HepG2 (cell line): Measurements from ENCODE around the gene NMNAT1. TPM values are rescaled to one million over a fixed set of nuclear protein-coding genes. Genes with fewer than 3 reads are reported as not detected.

Experiments used
- ATAC-seq: fragments of 200-7000 bp; cut with Tn5 transposase; 3 replicates; pipeline ENCODE4 v1.9.1; 2020; ENCODE audit warnings: mild to moderate bottlenecking, moderate library complexity
- BruUV-seq: library from RNA; stranded (reverse); fragments of 400-500 nt; replicated peaks from 2 replicates; lab custom pipeline; 2021; lab: Mats Ljungman, UMichigan
- CTCF ChIA-PET: fragments of 300-600 bp; formaldehyde crosslinking; extraction: SDS; loops from one replicate; lab custom pipeline; 2021; ENCODE audit warnings: low total read pairs, inconsistent platforms, low intra/inter-chr PET ratio; lab: Yijun Ruan, JAX
- POLR2A ChIA-PET: fragments of 350-600 bp; sonication (Branson Sonifier 250); formaldehyde crosslinking; loops from one replicate; lab custom pipeline; 2020; ENCODE audit warnings: antibody characterized with exemption, inconsistent platforms; lab: Yijun Ruan, JAX
- DNase-seq: peaks from one replicate; pipeline ENCODE4 v3.0.0-alpha.2; 2015; ENCODE audit warnings: low spot score
- FAIRE-seq: peaks from 3 replicates; lab custom pipeline; 2011; peaks lifted over from hg19 to GRCh38; lab: Jason Lieb, UNC
- H2AFZ ChIP-seq: one replicate; pipeline ENCODE4 v1.6.1; 2011; ENCODE audit warnings: low read length, inconsistent platforms
- H3K27ac ChIP-seq: fragments of 300-600 bp; 3 replicates; pipeline ENCODE4 v1.8.0; 2011; ENCODE audit warnings: mixed run types, mild to moderate bottlenecking, mixed read lengths, low read length, inconsistent platforms; ENCODE audit not compliant: insufficient read depth; ENCODE audit errors: extremely low read length
- H3K27me3 ChIP-seq, 2 experiments: fragments of 200-600 bp in 1 of 2; 2 replicates in 1 of 2; 3 replicates in 1 of 2; pipeline versions ENCODE4 v1.6.0 to v1.8.0; 2011; ENCODE audit warnings: low read length in 2 of 2, mild to moderate bottlenecking in 2 of 2, moderate library complexity in 2 of 2, inconsistent platforms in 1 of 2; ENCODE audit not compliant: insufficient read depth in 2 of 2, control insufficient read depth in 1 of 2
- H3K36me3 ChIP-seq, 2 experiments: fragments of 200-600 bp in 1 of 2; replicated peaks in 1 of 2; 2 replicates in 1 of 2; 3 replicates in 1 of 2; pipeline versions ENCODE4 v1.5.1 to v1.8.0; 2011; ENCODE audit warnings: low read length in 2 of 2, inconsistent platforms in 1 of 2; ENCODE audit not compliant: insufficient read depth in 2 of 2, control insufficient read depth in 1 of 2
- H3K4me1 ChIP-seq: 2 replicates; pipeline ENCODE4 v1.5.1; 2012; ENCODE audit warnings: low read length, inconsistent platforms; ENCODE audit not compliant: insufficient read depth
- H3K4me2 ChIP-seq: 2 replicates; pipeline ENCODE4 v1.6.0; 2011; ENCODE audit warnings: low read depth, low read length, inconsistent platforms
- H3K4me3 ChIP-seq, 3 experiments: fragments of 200-600 bp in 1 of 3; sonication (generic), shearing (Covaris generic) in 1 of 3; replicated peaks in 1 of 3; 2 replicates each; pipeline ENCODE4 v1.5.1; 2011 to 2016; ENCODE audit warnings: low read length in 3 of 3, inconsistent platforms in 2 of 3, low read depth in 2 of 3, mild to moderate bottlenecking in 2 of 3, control low read depth in 1 of 3, mixed read lengths in 1 of 3; ENCODE audit not compliant: insufficient read depth in 1 of 3
- H3K79me2 ChIP-seq: one replicate; pipeline ENCODE4 v1.6.1; 2011; ENCODE audit warnings: low read length, inconsistent platforms; ENCODE audit not compliant: insufficient read depth
- H3K9ac ChIP-seq: 2 replicates; pipeline ENCODE4 v1.6.0; 2011; ENCODE audit warnings: mild to moderate bottlenecking, low read depth, low read length, inconsistent platforms; ENCODE audit not compliant: insufficient read depth
- H3K9me3 ChIP-seq: 2 replicates; pipeline ENCODE4 v1.5.1; 2012; ENCODE audit warnings: mild to moderate bottlenecking, low read length
- H4K20me1 ChIP-seq: 2 replicates; pipeline ENCODE4 v1.6.0; 2011; ENCODE audit warnings: inconsistent platforms, mild to moderate bottlenecking, low read length, moderate library complexity; ENCODE audit not compliant: insufficient read depth
- HDAC1 ChIP-seq: sonication (generic); formaldehyde crosslinking; IDR thresholded peaks from 2 replicates; pipeline ENCODE4 v1.5.1; 2020; ENCODE audit warnings: mild to moderate bottlenecking, missing genetic modification reagents
- HNRNPH1 ChIP-seq: fragments of 200-400 bp; formaldehyde crosslinking; optimal IDR thresholded peaks from 2 replicates; pipeline ENCODE3; 2017; ENCODE audit warnings: mild to moderate bottlenecking, low read depth, low read length
- KDM6A ChIP-seq: IDR thresholded peaks from 2 replicates; pipeline ENCODE4 v1.6.1; 2016; ENCODE audit warnings: low read depth
- RBFOX2 ChIP-seq: fragments of 200-400 bp; formaldehyde crosslinking; IDR thresholded peaks from 2 replicates; pipeline ENCODE4 v1.6.1; 2017; ENCODE audit warnings: low read depth, mild to moderate bottlenecking, low read length
- SOX5 ChIP-seq: IDR thresholded peaks from 2 replicates; pipeline ENCODE4 v1.6.1; 2016; ENCODE audit warnings: borderline replicate concordance
- TMF1 ChIP-seq: sonication (generic); formaldehyde crosslinking; IDR thresholded peaks from 2 replicates; pipeline ENCODE4 v1.8.1; 2022; ENCODE audit warnings: low read depth, missing genetic modification reagents
- ZNF562 ChIP-seq: sonication (generic); formaldehyde crosslinking; IDR thresholded peaks from 2 replicates; pipeline ENCODE4 v1.8.0; 2022; ENCODE audit warnings: missing genetic modification reagents, borderline replicate concordance
- ZNF724P ChIP-seq: sonication (generic); formaldehyde crosslinking; IDR thresholded peaks from 2 replicates; pipeline ENCODE4 v1.8.0; 2022; ENCODE audit warnings: missing genetic modification reagents, borderline replicate concordance
- whole genome bisulfite sequencing: methylation state at CpG from one replicate; pipeline ENCODE4 v1.1.6; 2017; ENCODE audit warnings: low lambda C conversion rate; 5-methylcytosine and 5-hydroxymethylcytosine counted together
- in situ Hi-C: cut with HindIII; loops from 2 replicates; pipeline ENCODE4 v1.10.0; 2017; ENCODE audit warnings: low pct_unique_long_range_greater_than_20kb; ENCODE audit not compliant: extremely low pct_ligation_motif_present
- intact Hi-C: fragments of 100-400 bp; cut with micrococcal nuclease; formaldehyde crosslinking; loops from one replicate; pipeline ENCODE4 v1.10.0; 2022; ENCODE audit not compliant: unreplicated experiment
- polyA plus RNA-seq, 8 experiments: library from polyadenylated mRNA; depleted of rRNA in 3 of 8; stranded (reverse) in 7 of 8; unstranded in 1 of 8; fragments of >200 nt; fragmentation: Illumina TruSeq in 4 of 8; extraction: Trizol in 4 of 8; gene quantifications; 2 replicates each; pipeline versions ENCODE4 v1.2.1 to v1.2.3, GENCODE V29; 2011 to 2016; ENCODE audit warnings: low read depth in 4 of 8, missing spikeins in 1 of 8, mixed read lengths in 1 of 8; ENCODE audit not compliant: insufficient read depth in 1 of 8
- total RNA-seq, 5 experiments: library from RNA; depleted of rRNA; stranded (reverse); fragments of >200 nt; fragmentation: Illumina TruSeq; extraction: Trizol; gene quantifications; 2 replicates each; pipeline ENCODE4 v1.2.3, GENCODE V29; 2016; ENCODE audit warnings: low read depth in 1 of 5
- TF ChIP-seq, protein P1 (sequence below): sonication (generic); formaldehyde crosslinking; IDR thresholded peaks from 2 replicates; pipeline ENCODE4 v1.4.0; 2020; ENCODE audit warnings: missing genetic modification reagents
- TF ChIP-seq, protein P2 (sequence below), 2 experiments: fragments of 450-650 bp in 1 of 2; sonication (generic) in 1 of 2; formaldehyde crosslinking; IDR thresholded peaks; 2 replicates each; pipeline versions ENCODE4 v1.5.0 to v1.8.0; 2020 to 2022; ENCODE audit warnings: mild to moderate bottlenecking in 1 of 2, missing genetic modification reagents in 1 of 2
- TF ChIP-seq, protein P3 (sequence below): sonication (generic); formaldehyde crosslinking; IDR thresholded peaks from 2 replicates; pipeline ENCODE4 v1.4.0; 2020; ENCODE audit warnings: missing genetic modification reagents
- TF ChIP-seq, protein P4 (sequence below): IDR thresholded peaks from 2 replicates; pipeline ENCODE4 v1.6.1; 2018; ENCODE audit warnings: missing genetic modification reagents

Gene NMNAT1
- total and polyA plus RNA-seq, 2 of the 13 experiments (the other 11 are each of a cell fraction or from before 2014, with no cell fraction given): 5.6 to 12.2 TPM

DNA sequence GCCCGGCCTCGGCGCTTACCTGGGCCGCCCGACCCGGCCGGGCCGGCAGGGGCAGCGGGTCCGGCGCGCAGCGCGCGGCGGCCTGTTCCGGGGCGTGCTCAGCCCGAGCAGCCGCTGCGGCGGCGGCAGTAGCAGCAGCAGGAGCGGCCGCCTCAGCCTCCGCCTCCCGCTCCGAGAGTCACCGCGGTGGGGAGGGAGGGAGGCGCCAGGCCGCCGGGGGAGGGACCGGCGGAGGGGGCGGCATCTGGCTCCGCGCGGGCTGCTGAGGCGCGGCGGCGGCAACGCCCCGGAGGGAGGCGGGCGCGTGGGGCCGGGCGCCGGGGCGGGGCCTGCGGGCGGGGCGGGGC lies 33.2 kb upstream of the NMNAT1 start, which contains the start of gene CTNNBIP1:
CTNNBIP1 (minus strand) TSS at position 194 of the 347 bp plus-strand sequence. CDS start 38,205 bp downstream, outside the sequence.
- FAIRE-seq (no peak), DNase-seq (no peak), ATAC-seq (peak; percentile 57)
- H3K4me2 ChIP-seq: peak within 1 kb of the TSS; percentile 87
- in situ Hi-C loops: no loop called here
- H4K20me1 ChIP-seq: no peaks in the 10 kb centered on the region
- no peaks in the 10 kb centered on the region; a peak in 1 of 5 replicates for H3K27me3 ChIP-seq
- no CpG with 5 or more reads among the region's 55 CpGs for WGBS
- H3K27ac ChIP-seq: peak within 1 kb of the TSS; percentile 87
- peaks cover 77% of the 10 kb centered on the region for H3K4me1 ChIP-seq
- no peaks in the 10 kb centered on the region; a peak in 1 of 5 replicates for H3K36me3 ChIP-seq
- CTCF ChIA-PET: no interaction called here
- peaks cover 38% of the 10 kb centered on the region for H3K79me2 ChIP-seq
- BruUV-seq: no TSS peak
- POLR2A ChIA-PET: interaction anchor here (1.0 to 1.2 kb wide), 11 partner anchors 9 to 193 kb away, joined by 3 to 22 read pairs (median 5); partner anchors contain the start of genes LZIC and NMNAT1
- H3K4me3 ChIP-seq: peak within 1 kb of the TSS; percentile 78 to 98 (median 82)
- intact Hi-C loops: loop anchor here (1.0 kb wide), 1 partner anchor 35 kb away; no protein-coding TSS in a partner anchor
- peak within 1 kb of the TSS; percentile 79 for H2AFZ ChIP-seq
- no peaks in the 10 kb centered on the region for H3K9me3 ChIP-seq
- peak within 1 kb of the TSS; percentile 84 for H3K9ac ChIP-seq
- TF ChIP-seq, protein P1, sequence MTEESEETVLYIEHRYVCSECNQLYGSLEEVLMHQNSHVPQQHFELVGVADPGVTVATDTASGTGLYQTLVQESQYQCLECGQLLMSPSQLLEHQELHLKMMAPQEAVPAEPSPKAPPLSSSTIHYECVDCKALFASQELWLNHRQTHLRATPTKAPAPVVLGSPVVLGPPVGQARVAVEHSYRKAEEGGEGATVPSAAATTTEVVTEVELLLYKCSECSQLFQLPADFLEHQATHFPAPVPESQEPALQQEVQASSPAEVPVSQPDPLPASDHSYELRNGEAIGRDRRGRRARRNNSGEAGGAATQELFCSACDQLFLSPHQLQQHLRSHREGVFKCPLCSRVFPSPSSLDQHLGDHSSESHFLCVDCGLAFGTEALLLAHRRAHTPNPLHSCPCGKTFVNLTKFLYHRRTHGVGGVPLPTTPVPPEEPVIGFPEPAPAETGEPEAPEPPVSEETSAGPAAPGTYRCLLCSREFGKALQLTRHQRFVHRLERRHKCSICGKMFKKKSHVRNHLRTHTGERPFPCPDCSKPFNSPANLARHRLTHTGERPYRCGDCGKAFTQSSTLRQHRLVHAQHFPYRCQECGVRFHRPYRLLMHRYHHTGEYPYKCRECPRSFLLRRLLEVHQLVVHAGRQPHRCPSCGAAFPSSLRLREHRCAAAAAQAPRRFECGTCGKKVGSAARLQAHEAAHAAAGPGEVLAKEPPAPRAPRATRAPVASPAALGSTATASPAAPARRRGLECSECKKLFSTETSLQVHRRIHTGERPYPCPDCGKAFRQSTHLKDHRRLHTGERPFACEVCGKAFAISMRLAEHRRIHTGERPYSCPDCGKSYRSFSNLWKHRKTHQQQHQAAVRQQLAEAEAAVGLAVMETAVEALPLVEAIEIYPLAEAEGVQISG: peak; percentile 47; the same call in 1 of the 2 replicates
- TF ChIP-seq TMF1 (CRISPR knock-in tag): no peak
- TF ChIP-seq, protein P2, sequence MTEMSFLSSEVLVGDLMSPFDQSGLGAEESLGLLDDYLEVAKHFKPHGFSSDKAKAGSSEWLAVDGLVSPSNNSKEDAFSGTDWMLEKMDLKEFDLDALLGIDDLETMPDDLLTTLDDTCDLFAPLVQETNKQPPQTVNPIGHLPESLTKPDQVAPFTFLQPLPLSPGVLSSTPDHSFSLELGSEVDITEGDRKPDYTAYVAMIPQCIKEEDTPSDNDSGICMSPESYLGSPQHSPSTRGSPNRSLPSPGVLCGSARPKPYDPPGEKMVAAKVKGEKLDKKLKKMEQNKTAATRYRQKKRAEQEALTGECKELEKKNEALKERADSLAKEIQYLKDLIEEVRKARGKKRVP (CRISPR knock-in tag; IDR thresholded peaks at IDR 0.05): no peak
- TF ChIP-seq, protein P3, sequence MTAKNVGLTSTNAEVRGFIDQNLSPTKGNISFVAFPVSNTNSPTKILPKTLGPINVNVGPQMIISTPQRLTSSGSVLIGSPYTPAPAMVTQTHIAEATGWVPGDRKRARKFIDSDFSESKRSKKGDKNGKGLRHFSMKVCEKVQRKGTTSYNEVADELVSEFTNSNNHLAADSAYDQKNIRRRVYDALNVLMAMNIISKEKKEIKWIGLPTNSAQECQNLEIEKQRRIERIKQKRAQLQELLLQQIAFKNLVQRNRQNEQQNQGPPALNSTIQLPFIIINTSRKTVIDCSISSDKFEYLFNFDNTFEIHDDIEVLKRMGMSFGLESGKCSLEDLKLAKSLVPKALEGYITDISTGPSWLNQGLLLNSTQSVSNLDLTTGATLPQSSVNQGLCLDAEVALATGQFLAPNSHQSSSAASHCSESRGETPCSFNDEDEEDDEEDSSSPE (CRISPR knock-in tag): peak; percentile 52; the same call in 1 of the 2 replicates
- TF ChIP-seq ZNF562 (CRISPR knock-in tag): no peak
- TF ChIP-seq RBFOX2: peak; percentile 62
- no peak for TF ChIP-seq SOX5
- no peak for TF ChIP-seq ZNF724P
- no peak for TF ChIP-seq KDM6A
- no peak for TF ChIP-seq HNRNPH1
- TF ChIP-seq HDAC1: 0 out of 2 replicates have a peak, but pooled peaks have one; percentile 10
- TF ChIP-seq, protein P4, sequence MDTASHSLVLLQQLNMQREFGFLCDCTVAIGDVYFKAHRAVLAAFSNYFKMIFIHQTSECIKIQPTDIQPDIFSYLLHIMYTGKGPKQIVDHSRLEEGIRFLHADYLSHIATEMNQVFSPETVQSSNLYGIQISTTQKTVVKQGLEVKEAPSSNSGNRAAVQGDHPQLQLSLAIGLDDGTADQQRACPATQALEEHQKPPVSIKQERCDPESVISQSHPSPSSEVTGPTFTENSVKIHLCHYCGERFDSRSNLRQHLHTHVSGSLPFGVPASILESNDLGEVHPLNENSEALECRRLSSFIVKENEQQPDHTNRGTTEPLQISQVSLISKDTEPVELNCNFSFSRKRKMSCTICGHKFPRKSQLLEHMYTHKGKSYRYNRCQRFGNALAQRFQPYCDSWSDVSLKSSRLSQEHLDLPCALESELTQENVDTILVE: 0 out of 2 replicates have a peak, but pooled peaks have one; percentile 6
